ENCODE results near the gene ZNF808.

GRCh38 chr19:52492994-52493470 is 34.4 kb upstream of the ZNF808 start:
- TF ChIP-seq HDAC6 (IDR thresholded peaks at IDR 0.05; ENCODE audit: low read depth, low read length) (no peak), CTCF (CRISPR knock-in tag; IDR thresholded peaks at IDR 0.05) (peak; percentile 19; the same call in 1 of the 2 replicates), USF2 (IDR thresholded peaks at IDR 0.05; ENCODE audit: low read depth, low read length) (no peak), USF2 (CRISPR knock-in tag; IDR thresholded peaks at IDR 0.05; ENCODE audit: borderline replicate concordance) (no peak), CSRNP2 (CRISPR knock-in tag; conservative IDR thresholded peaks at IDR 0.05; ENCODE audit: low read depth) (no peak), ZNF83 (CRISPR knock-in tag; IDR thresholded peaks at IDR 0.05; ENCODE audit: borderline replicate concordance) (no peak), EED (CRISPR knock-in tag; IDR thresholded peaks at IDR 0.05) (no peak), CENPBD1 (CRISPR knock-in tag; IDR thresholded peaks at IDR 0.05; ENCODE audit: borderline replicate concordance, low read depth) (no peak), ATF3 (CRISPR knock-in tag; IDR thresholded peaks at IDR 0.05) (no peak), ZNF550 (CRISPR knock-in tag; IDR thresholded peaks at IDR 0.05; ENCODE audit: borderline replicate concordance) (no peak), RORA (CRISPR knock-in tag; IDR thresholded peaks at IDR 0.05) (no peak), IRX3 (CRISPR knock-in tag; IDR thresholded peaks at IDR 0.05; ENCODE audit: borderline replicate concordance, low read depth) (no peak), YY1 (IDR thresholded peaks at IDR 0.05; ENCODE audit: insufficient read depth, insufficient replicate concordance, low read depth, low read length) (no peak)
- TF ChIP-seq, protein P1, sequence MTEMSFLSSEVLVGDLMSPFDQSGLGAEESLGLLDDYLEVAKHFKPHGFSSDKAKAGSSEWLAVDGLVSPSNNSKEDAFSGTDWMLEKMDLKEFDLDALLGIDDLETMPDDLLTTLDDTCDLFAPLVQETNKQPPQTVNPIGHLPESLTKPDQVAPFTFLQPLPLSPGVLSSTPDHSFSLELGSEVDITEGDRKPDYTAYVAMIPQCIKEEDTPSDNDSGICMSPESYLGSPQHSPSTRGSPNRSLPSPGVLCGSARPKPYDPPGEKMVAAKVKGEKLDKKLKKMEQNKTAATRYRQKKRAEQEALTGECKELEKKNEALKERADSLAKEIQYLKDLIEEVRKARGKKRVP (CRISPR knock-in tag; IDR thresholded peaks at IDR 0.05) = no peak
- TF ChIP-seq, protein P2, sequence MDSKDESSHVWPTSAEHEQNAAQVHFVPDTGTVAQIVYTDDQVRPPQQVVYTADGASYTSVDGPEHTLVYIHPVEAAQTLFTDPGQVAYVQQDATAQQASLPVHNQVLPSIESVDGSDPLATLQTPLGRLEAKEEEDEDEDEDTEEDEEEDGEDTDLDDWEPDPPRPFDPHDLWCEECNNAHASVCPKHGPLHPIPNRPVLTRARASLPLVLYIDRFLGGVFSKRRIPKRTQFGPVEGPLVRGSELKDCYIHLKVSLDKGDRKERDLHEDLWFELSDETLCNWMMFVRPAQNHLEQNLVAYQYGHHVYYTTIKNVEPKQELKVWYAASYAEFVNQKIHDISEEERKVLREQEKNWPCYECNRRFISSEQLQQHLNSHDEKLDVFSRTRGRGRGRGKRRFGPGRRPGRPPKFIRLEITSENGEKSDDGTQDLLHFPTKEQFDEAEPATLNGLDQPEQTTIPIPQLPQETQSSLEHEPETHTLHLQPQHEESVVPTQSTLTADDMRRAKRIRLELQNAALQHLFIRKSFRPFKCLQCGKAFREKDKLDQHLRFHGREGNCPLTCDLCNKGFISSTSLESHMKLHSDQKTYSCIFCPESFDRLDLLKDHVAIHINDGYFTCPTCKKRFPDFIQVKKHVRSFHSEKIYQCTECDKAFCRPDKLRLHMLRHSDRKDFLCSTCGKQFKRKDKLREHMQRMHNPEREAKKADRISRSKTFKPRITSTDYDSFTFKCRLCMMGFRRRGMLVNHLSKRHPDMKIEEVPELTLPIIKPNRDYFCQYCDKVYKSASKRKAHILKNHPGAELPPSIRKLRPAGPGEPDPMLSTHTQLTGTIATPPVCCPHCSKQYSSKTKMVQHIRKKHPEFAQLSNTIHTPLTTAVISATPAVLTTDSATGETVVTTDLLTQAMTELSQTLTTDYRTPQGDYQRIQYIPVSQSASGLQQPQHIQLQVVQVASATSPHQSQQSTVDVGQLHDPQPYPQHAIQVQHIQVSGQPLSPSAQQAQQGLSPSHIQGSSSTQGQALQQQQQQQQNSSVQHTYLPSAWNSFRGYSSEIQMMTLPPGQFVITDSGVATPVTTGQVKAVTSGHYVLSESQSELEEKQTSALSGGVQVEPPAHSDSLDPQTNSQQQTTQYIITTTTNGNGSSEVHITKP (CRISPR knock-in tag; IDR thresholded peaks at IDR 0.05; ENCODE audit: low read depth) = no peak
